Measurements from ENCODE around the gene PEX11G. TPM values are rescaled to one million over a fixed set of nuclear protein-coding genes. Genes with fewer than 3 reads are reported as not detected.

PEX11G gene
- total RNA-seq, 1 experiment from 2014 or later: 2.8 TPM

- no peak overlapping the region for H3K9ac ChIP-seq (ENCODE audit: extremely low read depth, insufficient read length, low read length)
- no peaks in the 10 kb centered on the region for H3K79me2 ChIP-seq (ENCODE audit: insufficient read depth, low read length)
- H4K20me1 ChIP-seq (ENCODE audit: control insufficient read depth, insufficient read depth, insufficient read length): no peaks in the 10 kb centered on the region
- no peak overlapping the region for H2AFZ ChIP-seq (ENCODE audit: low read length)
- no peak overlapping the region for H3T11ph ChIP-seq (ENCODE audit: low read length)
- H3K56ac ChIP-seq (ENCODE audit: insufficient read length, low read depth, low read length): no peak overlapping the region
- no peak overlapping the region for H2BK12ac ChIP-seq (ENCODE audit: insufficient read length, low read depth, low read length)
- no peaks in the 10 kb centered on the region for H3K23me2 ChIP-seq (ENCODE audit: insufficient read length, low read depth, low read length, poor library complexity, severe bottlenecking)
- H3K79me1 ChIP-seq (ENCODE audit: insufficient read depth, low read depth, low read length, poor library complexity, severe bottlenecking): no peaks in the 10 kb centered on the region
- no peak overlapping the region for H3K18ac ChIP-seq (ENCODE audit: insufficient read length, low read depth, low read length)
- H3K27ac Mint-ChIP-seq: peak overlapping the region in 2 of 3 experiments; percentile 13 to 65; a peak in 4 of 7 replicates
- no peak overlapping the region for H3K4me2 ChIP-seq (ENCODE audit: insufficient read depth, insufficient read length, low read length)
- H3K9me3 ChIP-seq (ENCODE audit: control insufficient read depth, low read depth, low read length): no peaks in the 10 kb centered on the region
- H3K27me3 Mint-ChIP-seq (ENCODE audit: low read depth): no peaks in the 10 kb centered on the region
- H3K4ac ChIP-seq (ENCODE audit: low read depth, low read length): no peak overlapping the region
- no peak overlapping the region for H2BK20ac ChIP-seq (ENCODE audit: low read depth, low read length, poor library complexity, severe bottlenecking)
- H3K4me3 Mint-ChIP-seq: no peak overlapping the region
- H2BK120ac ChIP-seq (ENCODE audit: low read depth, low read length, poor library complexity, severe bottlenecking): no peak overlapping the region
- peaks cover 0 to 5% (median 0%) of the 10 kb centered on the region in 3 experiments; a peak in 2 of 7 replicates for H3K36me3 Mint-ChIP-seq (ENCODE audit: insufficient read depth in 1 of 3, low read depth in 3 of 3)
- no peak overlapping the region for H4K5ac ChIP-seq (ENCODE audit: insufficient read length, low read depth, low read length)
- no peak overlapping the region for H3K14ac ChIP-seq (ENCODE audit: insufficient read depth, low read length)
- no peak overlapping the region for H4K91ac ChIP-seq (ENCODE audit: insufficient read length, low read depth, low read length)
- no CpG with 5 or more reads among the region's 5 CpGs for WGBS (ENCODE audit: extremely low coverage, insufficient read length, low lambda C conversion rate)
- H3K4me1 Mint-ChIP-seq: no peaks in the 10 kb centered on the region
- no peak overlapping the region for H3K27ac ChIP-seq (ENCODE audit: insufficient read length, low read depth, low read length)
- no peak for TF ChIP-seq CTCF (conservative IDR thresholded peaks at IDR 0.05)
- DNase-seq: no peak
- no peak overlapping the region for H2AK5ac ChIP-seq (ENCODE audit: insufficient read length, low read length)
- H3K23ac ChIP-seq (ENCODE audit: insufficient read length, low read depth, low read length): no peak overlapping the region
- no peaks in the 10 kb centered on the region for H3K4me1 ChIP-seq (ENCODE audit: insufficient read depth, low read length)
- no peaks in the 10 kb centered on the region for H3K27me3 ChIP-seq (ENCODE audit: insufficient read depth, low read length)
- no peak overlapping the region for H4K8ac ChIP-seq (replicated peaks; ENCODE audit: insufficient read length, low read depth, low read length)
- no peak overlapping the region for H2BK15ac ChIP-seq (ENCODE audit: low read depth, low read length)
- no peaks in the 10 kb centered on the region for H3K9me3 Mint-ChIP-seq
- H2BK5ac ChIP-seq (ENCODE audit: insufficient read length, low read length): no peak overlapping the region
These were observed 60.9 kb downstream of the PEX11G start for GRCh38 chr19:7427944-7428343.

Data from H9 (cell line).